ENCODE data around the gene KLHL29. TPM values are rescaled to one million over a fixed set of nuclear protein-coding genes. Genes with fewer than 3 reads are reported as not detected.

KLHL29 gene
- total RNA-seq, 1 donor from 2014 or later = 17.5 TPM

- no peak for TF ChIP-seq CTCF (IDR thresholded peaks at IDR 0.05; ENCODE audit: unreplicated experiment)
- H3K27me3 Mint-ChIP-seq (ENCODE audit: unreplicated experiment) = no peaks in the 10 kb centered on the region
- H3K4me1 Mint-ChIP-seq (ENCODE audit: unreplicated experiment) = peaks cover 3% of the 10 kb centered on the region
- no peaks in the 10 kb centered on the region for H3K36me3 Mint-ChIP-seq (ENCODE audit: low read depth, unreplicated experiment)
- no peak overlapping the region for H3K27ac Mint-ChIP-seq (ENCODE audit: unreplicated experiment)
- no peaks in the 10 kb centered on the region for H3K9me3 Mint-ChIP-seq (ENCODE audit: unreplicated experiment)
- DNase-seq (ENCODE audit: low spot score) = no peak
- no peak overlapping the region for H3K4me3 Mint-ChIP-seq (ENCODE audit: unreplicated experiment)
These were observed 199.2 kb downstream of the KLHL29 start for GRCh38 chr2:23584054-23584745.

- Mint-ChIP-seq H3K4me3 (ENCODE audit: unreplicated experiment) (no peak overlapping the region), H3K36me3 (ENCODE audit: low read depth, unreplicated experiment) (no peaks in the 10 kb centered on the region), H3K27ac (ENCODE audit: unreplicated experiment) (peak overlapping the region; percentile 4), H3K9me3 (ENCODE audit: unreplicated experiment) (no peaks in the 10 kb centered on the region), H3K27me3 (ENCODE audit: unreplicated experiment) (no peaks in the 10 kb centered on the region), H3K4me1 (ENCODE audit: unreplicated experiment) (peaks cover 13% of the 10 kb centered on the region)
- no peak for TF ChIP-seq CTCF (IDR thresholded peaks at IDR 0.05; ENCODE audit: unreplicated experiment)
- DNase-seq (ENCODE audit: low spot score) = no peak
These were observed 200.5 kb downstream of the KLHL29 start for GRCh38 chr2:23585273-23586170.

- no peak for DNase-seq (ENCODE audit: low spot score)
- Mint-ChIP-seq H3K4me1 (ENCODE audit: unreplicated experiment) (peaks cover 26% of the 10 kb centered on the region), H3K36me3 (ENCODE audit: low read depth, unreplicated experiment) (peaks cover 3% of the 10 kb centered on the region), H3K27ac (ENCODE audit: unreplicated experiment) (no peak overlapping the region), H3K27me3 (ENCODE audit: unreplicated experiment) (peaks cover 5% of the 10 kb centered on the region), H3K9me3 (ENCODE audit: unreplicated experiment) (no peaks in the 10 kb centered on the region), H3K4me3 (ENCODE audit: unreplicated experiment) (no peak overlapping the region)
- no peak for TF ChIP-seq CTCF (IDR thresholded peaks at IDR 0.05; ENCODE audit: unreplicated experiment)
These were observed 201.8 kb downstream of the KLHL29 start for GRCh38 chr2:23586741-23587306.

- Mint-ChIP-seq H3K27me3 (ENCODE audit: unreplicated experiment) (peaks cover 5% of the 10 kb centered on the region), H3K4me1 (ENCODE audit: unreplicated experiment) (peaks cover 26% of the 10 kb centered on the region)
- no peak for DNase-seq (ENCODE audit: low spot score)
These were observed 202.4 kb downstream of the KLHL29 start for GRCh38 chr2:23587341-23587880.

More at GRCh38 chr2:23587341-23587880, 202.4 kb downstream of the KLHL29 start:
- TF ChIP-seq CTCF (IDR thresholded peaks at IDR 0.05; ENCODE audit: unreplicated experiment) = no peak
- H3K4me3 Mint-ChIP-seq (ENCODE audit: unreplicated experiment) = no peak overlapping the region
- H3K27ac Mint-ChIP-seq (ENCODE audit: unreplicated experiment) = no peak overlapping the region
- H3K36me3 Mint-ChIP-seq (ENCODE audit: low read depth, unreplicated experiment) = peaks cover 3% of the 10 kb centered on the region
- no peaks in the 10 kb centered on the region for H3K9me3 Mint-ChIP-seq (ENCODE audit: unreplicated experiment)

All from endothelial cell (in vitro differentiated cells).